Stimulated activated CD8-positive, alpha-beta memory T cell treated with anti-CD3 and anti-CD28 coated beads, Interleukin-12 subunit alpha, Interleukin-12 subunit beta, amount 100 ng/mL, for 24 hours (primary cell): ENCODE results near the gene MBNL1.
"Not testable (repeated sequence)": the region's sequence is repeated elsewhere in the genome, so short reads cannot be mapped to it uniquely, and the experiment has no call there.

Experiments
- DNase-seq: peaks from one replicate; pipeline ENCODE4 v3.0.0-alpha.2; 2020; ENCODE audit errors: extremely low read depth

The MBNL1 gene

GRCh38 chr3:152402695-152403451 lies 134.1 kb downstream of the MBNL1 start:
- no peak for DNase-seq

GRCh38 chr3:152403632-152404066 lies 134.9 kb downstream of the MBNL1 start:
- DNase-seq: no peak

- no peak for DNase-seq
Measured at GRCh38 chr3:152404976-152405375, 136.2 kb downstream of the MBNL1 start.

- no peak for DNase-seq
Measured at GRCh38 chr3:152405915-152406802, 137.4 kb downstream of the MBNL1 start.

- DNase-seq: no peak
Measured at GRCh38 chr3:152413240-152413639, 144.5 kb downstream of the MBNL1 start.

- no peak for DNase-seq
Measured at GRCh38 chr3:152416808-152417580, 148.3 kb downstream of the MBNL1 start.

GRCh38 chr3:152419748-152420147 lies 151.0 kb downstream of the MBNL1 start:
- DNase-seq: no peak

- no peak for DNase-seq
Measured at GRCh38 chr3:152421162-152421561, 152.4 kb downstream of the MBNL1 start.

- no peak for DNase-seq
Measured at GRCh38 chr3:152426393-152426792, 157.7 kb downstream of the MBNL1 start.

- no peak for DNase-seq
Measured at GRCh38 chr3:152428577-152428976, 159.8 kb downstream of the MBNL1 start.

- DNase-seq: no peak
Measured at GRCh38 chr3:152430223-152431002, 161.7 kb downstream of the MBNL1 start.

GRCh38 chr3:152434142-152434541 lies 165.4 kb downstream of the MBNL1 start:
- no peak for DNase-seq

GRCh38 chr3:152435210-152435609 lies 166.5 kb downstream of the MBNL1 start:
- DNase-seq: not testable (repeated sequence)

GRCh38 chr3:152436707-152437590 lies 168.2 kb downstream of the MBNL1 start:
- no peak for DNase-seq

GRCh38 chr3:152438181-152438580 lies 169.5 kb downstream of the MBNL1 start:
- no peak for DNase-seq

GRCh38 chr3:152438706-152439105 lies 170.0 kb downstream of the MBNL1 start:
- no peak for DNase-seq

GRCh38 chr3:152440243-152440642 lies 171.5 kb downstream of the MBNL1 start:
- DNase-seq: not testable (repeated sequence)

GRCh38 chr3:152443212-152444023 lies 174.7 kb downstream of the MBNL1 start:
- DNase-seq: no peak

- no peak for DNase-seq
Measured at GRCh38 chr3:152444029-152444641, 175.4 kb downstream of the MBNL1 start.
